NCI-H2227 (cell line): Measurements from ENCODE around the gene CHRNA3.
A peak's percentile ranks its signal among the peaks of the same experiment; 100 is the strongest.

Source experiments
- DNase-seq: peaks from one replicate; lab custom pipeline; 2025; ENCODE audit not compliant: unreplicated experiment; lab: John Stamatoyannopoulos, UW

The CHRNA3 gene

GRCh38 chr15:78637776-78638435, 17.1 kb upstream of the CHRNA3 start:
- DNase-seq, result peak; percentile 3

GRCh38 chr15:78636378-78636859, 15.6 kb upstream of the CHRNA3 start:
- no peak for DNase-seq

- no peak for DNase-seq
These were observed 14.6 kb upstream of the CHRNA3 start for GRCh38 chr15:78635346-78635745.

- DNase-seq, result no peak
These were observed 13.7 kb upstream of the CHRNA3 start for GRCh38 chr15:78634210-78635145.

GRCh38 chr15:78633348-78633747, 12.6 kb upstream of the CHRNA3 start:
- DNase-seq, result no peak

- DNase-seq, result no peak
These were observed 10.3 kb upstream of the CHRNA3 start for GRCh38 chr15:78630886-78631633.

- no peak for DNase-seq
These were observed 8.9 kb upstream of the CHRNA3 start for GRCh38 chr15:78629716-78630065.

GRCh38 chr15:78629031-78629715, 8.4 kb upstream of the CHRNA3 start:
- no peak for DNase-seq

GRCh38 chr15:78628227-78628626, 7.4 kb upstream of the CHRNA3 start:
- DNase-seq, result no peak

GRCh38 chr15:78627348-78627747, 6.6 kb upstream of the CHRNA3 start:
- DNase-seq, result no peak

- no peak for DNase-seq
These were observed 5.7 kb upstream of the CHRNA3 start for GRCh38 chr15:78626381-78626995.

GRCh38 chr15:78625606-78626280, 4.9 kb upstream of the CHRNA3 start:
- no peak for DNase-seq

- no peak for DNase-seq
These were observed 4.1 kb upstream of the CHRNA3 start for GRCh38 chr15:78624651-78625590.

GRCh38 chr15:78623786-78624497, 3.1 kb upstream of the CHRNA3 start:
- DNase-seq, result no peak

GRCh38 chr15:78621810-78622402, 1.1 kb upstream of the CHRNA3 start:
- DNase-seq, result no peak

GRCh38 chr15:78620021-78620526, 722 bp downstream of the CHRNA3 start:
- DNase-seq, result peak; percentile 14
